ENCODE data around the gene SPATA6.

Gene SPATA6

GRCh38 chr1:48254254-48254653 lies 217.8 kb downstream of the SPATA6 start:
- DNase-seq (ENCODE audit: low read depth in 2 of 3, low spot score in 1 of 3), result no peak

GRCh38 chr1:48251821-48252220 lies 220.2 kb downstream of the SPATA6 start:
- no peak for DNase-seq (ENCODE audit: low read depth in 2 of 3, low spot score in 1 of 3)

- DNase-seq (ENCODE audit: low read depth in 2 of 3, low spot score in 1 of 3), result no peak
These were observed 220.7 kb downstream of the SPATA6 start for GRCh38 chr1:48251323-48251722.

GRCh38 chr1:48250572-48250971 lies 221.4 kb downstream of the SPATA6 start:
- DNase-seq (ENCODE audit: low read depth in 2 of 3, low spot score in 1 of 3), result no peak

- DNase-seq (ENCODE audit: low read depth in 2 of 3, low spot score in 1 of 3), result no peak
These were observed 222.1 kb downstream of the SPATA6 start for GRCh38 chr1:48249868-48250267.

GRCh38 chr1:48248356-48248755 lies 223.6 kb downstream of the SPATA6 start:
- no peak for DNase-seq (ENCODE audit: low read depth in 2 of 3, low spot score in 1 of 3)

- no peak for DNase-seq (ENCODE audit: low read depth in 2 of 3, low spot score in 1 of 3)
These were observed 225.3 kb downstream of the SPATA6 start for GRCh38 chr1:48246727-48247126.

All from stimulated activated CD4-positive, alpha-beta T cell treated with anti-CD3 and anti-CD28 coated beads, Interleukin-12 subunit alpha, Interleukin-12 subunit beta, amount 100 ng/mL, for 48 hours (primary cell).